AG09309 (cell line): ENCODE measurements around the gene THSD4.

Experiments
- DNase-seq: peaks from one replicate; pipeline ENCODE4 v3.0.0-alpha.2; 2010; ENCODE audit warnings: low read depth
- H3K4me3 ChIP-seq: 2 replicates; pipeline ENCODE4 v1.5.1; 2011; ENCODE audit warnings: mild to moderate bottlenecking, low read depth, low read length, moderate library complexity; ENCODE audit not compliant: control insufficient read depth
- CTCF ChIP-seq: IDR thresholded peaks from 2 replicates; pipeline ENCODE4 v1.5.1; 2011; ENCODE audit warnings: mild to moderate bottlenecking, low read depth, low read length, inconsistent platforms; ENCODE audit not compliant: insufficient read depth, control insufficient read depth; ENCODE audit errors: missing control alignments

The THSD4 gene

GRCh38 chr15:71588746-71589145, 473.5 kb downstream of the THSD4 start:
- no peak overlapping the region for H3K4me3 ChIP-seq
- TF ChIP-seq CTCF: no peak
- DNase-seq: no peak

- no peak for DNase-seq
- H3K4me3 ChIP-seq: no peak overlapping the region
- no peak for TF ChIP-seq CTCF
Measured at GRCh38 chr15:71591057-71591456, 475.8 kb downstream of the THSD4 start.

- no peak for TF ChIP-seq CTCF
- no peak for DNase-seq
- no peak overlapping the region for H3K4me3 ChIP-seq
Measured at GRCh38 chr15:71592203-71592602, 476.9 kb downstream of the THSD4 start.

GRCh38 chr15:71595846-71596553, 480.7 kb downstream of the THSD4 start:
- H3K4me3 ChIP-seq: no peak overlapping the region
- TF ChIP-seq CTCF: no peak
- DNase-seq: no peak

- no peak overlapping the region for H3K4me3 ChIP-seq
- DNase-seq: no peak
- no peak for TF ChIP-seq CTCF
Measured at GRCh38 chr15:71596672-71597071, 481.4 kb downstream of the THSD4 start.

GRCh38 chr15:71597126-71597525, 481.9 kb downstream of the THSD4 start:
- DNase-seq: no peak
- H3K4me3 ChIP-seq: no peak overlapping the region
- no peak for TF ChIP-seq CTCF
